GM21515 (cell line): ENCODE measurements around the gene HSF2.
"Not testable (repeated sequence)": the region's sequence is repeated elsewhere in the genome, so short reads cannot be mapped to it uniquely, and the experiment has no call there.

Experiments used
- ATAC-seq: cut with Tn5 transposase; IDR thresholded peaks from one replicate; pipeline ENCODE4 v1.9.1; 2021; ENCODE audit not compliant: unreplicated experiment

HSF2 gene

DNA sequence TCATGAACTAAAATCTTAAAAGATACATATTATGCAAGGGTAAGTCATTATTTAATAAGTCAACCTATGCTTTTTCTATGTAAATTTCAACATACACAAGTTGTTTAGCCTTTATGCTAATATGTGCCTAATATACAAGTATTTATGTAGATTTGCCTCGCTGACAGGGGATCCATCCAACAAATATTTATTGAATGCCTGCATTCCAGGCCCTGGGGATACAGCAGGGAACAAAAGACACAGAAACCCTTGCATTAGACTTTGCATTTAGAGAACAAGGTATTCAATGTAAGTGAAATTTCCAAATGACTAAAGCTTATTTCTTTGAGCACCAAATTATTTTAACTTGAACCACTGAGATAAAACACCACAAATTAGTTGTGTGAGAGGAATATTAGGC, 53.1 kb downstream of the HSF2 start:
- ATAC-seq, result no peak

DNA sequence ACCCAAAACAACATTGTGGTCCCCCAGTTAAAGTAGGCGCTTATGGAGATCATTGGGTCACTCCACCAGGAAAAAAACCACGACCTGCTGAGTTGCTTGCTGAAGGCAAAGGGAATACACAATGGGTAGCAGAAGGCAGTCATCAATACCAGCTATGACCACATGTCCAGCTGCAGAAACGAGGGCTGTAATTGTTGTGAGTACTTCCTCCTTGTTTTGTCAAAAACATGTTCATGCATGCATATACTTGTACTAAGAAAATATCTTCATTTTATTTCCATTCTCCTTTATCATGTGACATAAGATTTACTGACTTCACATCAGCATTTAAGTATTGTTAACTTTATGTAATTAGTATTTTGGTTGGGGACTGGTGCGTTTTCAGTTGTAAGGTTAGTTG, 55.2 kb downstream of the HSF2 start:
- no peak for ATAC-seq

DNA sequence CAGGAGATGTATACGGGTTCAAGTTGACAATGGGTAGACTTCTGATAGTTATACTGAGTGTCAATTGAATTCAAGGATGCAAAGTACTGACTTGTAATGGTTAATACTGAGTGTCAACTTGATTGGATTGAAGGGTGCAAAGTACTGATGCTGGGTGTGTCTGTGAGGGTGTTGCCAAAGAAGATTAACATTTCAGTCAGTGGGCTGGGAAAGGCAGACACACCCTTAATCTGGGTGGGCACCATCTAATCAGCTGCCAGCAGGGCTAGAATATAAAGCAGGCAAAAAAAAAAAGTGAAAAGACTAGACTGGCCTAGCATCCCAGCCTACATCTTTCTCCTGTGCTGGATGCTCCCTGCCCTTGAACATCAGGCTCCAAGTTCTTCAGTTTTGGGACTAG, 55.7 kb downstream of the HSF2 start:
- ATAC-seq, result not testable (repeated sequence)

DNA sequence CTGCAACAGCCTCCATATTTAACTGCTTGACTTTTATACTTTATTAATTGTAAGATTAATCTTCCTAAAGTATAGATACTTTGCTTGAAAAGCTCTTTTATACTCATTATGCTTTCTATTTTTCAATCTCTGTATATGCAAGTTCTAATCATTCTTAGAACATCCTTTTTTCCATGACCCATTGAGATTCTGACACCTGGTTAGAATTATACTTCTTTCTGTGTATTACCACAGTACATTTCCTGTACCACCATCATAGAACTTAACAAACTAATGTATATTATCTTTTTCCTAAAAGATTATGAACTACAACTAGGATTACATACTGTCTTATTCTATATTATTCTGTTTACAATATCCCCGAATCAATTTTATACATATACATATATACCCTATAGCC, 58.6 kb downstream of the HSF2 start:
- ATAC-seq, result no peak

DNA sequence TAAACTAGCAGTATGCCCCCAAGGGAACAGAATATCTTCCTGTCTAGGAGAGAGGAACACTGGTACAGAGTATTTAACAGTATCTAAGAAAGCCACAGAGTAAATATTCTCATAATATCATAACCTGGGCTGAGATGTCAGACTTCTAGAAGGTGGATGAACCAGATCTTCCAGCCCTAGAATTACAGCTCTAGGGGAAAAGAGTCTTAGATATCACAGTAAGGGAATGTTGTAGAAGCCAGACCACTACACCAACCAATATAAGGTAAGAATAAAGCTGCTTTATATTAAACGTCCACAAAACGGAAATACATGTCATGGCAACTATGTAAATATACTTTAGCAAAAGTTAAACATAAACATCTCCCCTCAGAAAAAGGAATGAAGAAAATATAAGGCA, 59.8 kb downstream of the HSF2 start:
- ATAC-seq, result no peak

DNA sequence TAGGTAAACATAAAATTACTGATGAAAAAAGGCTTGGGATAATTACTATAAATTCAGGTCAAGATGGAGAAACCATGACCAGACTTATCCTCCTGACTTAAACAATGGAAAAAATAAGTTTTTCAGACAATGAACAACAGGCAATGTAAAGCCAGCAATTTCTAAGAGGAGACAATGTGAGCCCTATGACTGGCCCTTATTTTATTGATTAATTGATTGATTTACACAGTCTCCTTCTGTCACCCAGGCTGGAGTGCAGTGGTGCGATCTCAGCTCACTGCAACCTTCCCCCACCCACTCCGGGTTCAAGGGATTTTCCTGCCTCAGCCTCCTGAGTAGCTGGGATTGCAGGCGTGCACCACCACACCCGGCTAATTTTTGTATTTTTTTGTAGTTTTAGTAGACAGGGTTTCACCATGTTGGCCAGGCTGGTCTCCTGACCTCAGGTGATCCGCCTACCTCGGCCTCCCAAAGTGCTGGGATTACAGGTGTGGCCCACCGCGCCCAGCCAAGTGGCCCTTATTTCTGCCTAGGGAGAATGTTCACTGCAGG, 60.5 kb downstream of the HSF2 start:
- not testable (repeated sequence) for ATAC-seq

DNA sequence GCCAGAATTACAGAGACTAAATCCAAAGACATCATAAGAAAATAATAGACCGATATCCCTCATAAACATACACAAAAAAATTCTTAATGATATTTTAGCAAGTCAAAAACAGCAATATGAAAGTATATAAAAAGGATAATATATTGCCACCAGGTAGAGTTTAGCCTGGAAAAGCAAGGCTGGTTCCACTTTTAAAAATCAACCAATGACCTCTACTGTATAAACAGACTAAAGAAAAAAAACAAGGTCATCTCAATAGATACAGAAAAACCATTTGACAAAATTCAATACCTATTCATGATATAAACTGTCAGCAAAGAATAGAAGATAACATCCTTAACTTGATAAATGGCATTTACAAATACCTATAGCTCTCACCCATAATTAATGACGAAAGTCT, 62.4 kb downstream of the HSF2 start:
- ATAC-seq, result no peak

DNA sequence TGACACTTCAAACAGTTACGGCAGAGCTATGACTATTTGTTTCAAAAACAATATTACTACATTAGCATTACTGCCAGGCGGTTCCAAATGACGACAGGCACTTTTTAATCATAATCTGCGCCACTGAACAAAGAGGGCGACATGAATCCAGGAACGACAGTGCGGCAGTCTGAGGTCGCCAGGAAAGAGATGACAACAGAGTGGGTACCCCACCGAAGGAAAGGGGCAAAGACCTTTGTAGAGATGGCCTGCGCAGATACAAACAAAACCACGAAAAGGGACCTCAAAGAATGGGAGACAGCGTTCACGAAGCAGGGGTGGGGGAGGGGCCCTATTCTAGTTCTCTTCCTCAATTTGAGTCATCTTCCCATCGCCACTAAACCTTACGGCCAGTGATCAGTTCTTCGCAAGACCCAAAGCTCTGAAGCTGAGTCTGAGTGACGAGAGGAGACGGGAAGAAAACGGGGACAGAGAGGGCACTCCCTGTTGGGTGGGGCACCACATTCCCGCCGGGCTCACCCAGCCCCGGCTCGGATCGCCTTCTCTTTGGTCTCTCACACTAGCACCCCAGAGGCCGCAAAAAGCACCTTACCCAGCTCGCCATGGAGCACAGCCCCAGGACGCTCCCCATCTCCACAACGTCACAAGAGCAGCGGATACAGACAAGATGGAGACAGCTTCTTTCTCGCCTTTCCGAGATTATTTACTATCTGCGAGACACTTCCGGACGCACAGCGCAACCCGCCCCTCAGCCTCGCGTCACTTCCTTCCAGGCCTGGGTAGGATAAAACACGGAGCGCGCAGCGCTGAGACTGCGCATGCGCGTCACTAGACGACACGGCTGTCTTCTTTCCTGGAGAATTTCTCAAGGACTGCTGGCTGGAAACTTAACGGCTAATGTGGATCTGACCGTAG, 71.9 kb downstream of the HSF2 start, which contains the start of gene SERINC1:
SERINC1 (minus strand) TSS at position 701 of the 915 bp plus-strand sequence; CDS start at position 631, 70 bp downstream.
- ATAC-seq, result peak; percentile 99

DNA sequence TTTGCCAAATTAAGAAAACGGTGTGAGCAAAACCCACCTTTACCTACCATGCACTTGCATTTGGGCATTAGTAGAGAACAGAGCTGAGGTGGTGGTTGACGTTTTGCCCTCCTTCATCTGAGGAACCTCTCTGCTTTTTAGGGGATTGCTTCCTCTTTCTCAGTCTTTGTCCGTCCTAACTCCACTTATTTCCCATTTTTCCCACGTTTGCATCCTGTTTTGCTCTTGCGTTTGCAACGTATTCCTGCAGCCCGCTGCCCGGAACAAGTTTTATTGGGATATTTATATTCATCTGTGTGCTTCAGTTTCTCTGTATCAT, 72.5 kb downstream of the HSF2 start:
- ATAC-seq, result peak; percentile 54

DNA sequence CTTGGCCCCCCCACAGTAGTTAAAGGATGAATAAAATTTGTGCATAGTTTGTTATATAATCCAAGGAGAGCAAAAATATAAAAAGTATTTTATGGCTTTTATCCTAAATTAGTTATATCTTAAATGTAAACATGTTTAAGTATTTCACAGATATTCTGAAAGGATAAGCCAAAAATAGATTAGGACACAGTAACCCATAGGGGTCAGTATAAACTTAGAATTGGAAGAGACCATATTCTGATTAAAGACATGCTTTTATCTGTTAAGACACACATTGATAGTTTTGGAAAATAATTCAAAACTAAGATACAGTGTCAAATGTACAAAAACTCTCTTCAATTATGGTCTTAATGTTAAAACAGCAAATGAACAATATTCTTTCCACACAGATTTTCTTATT, 76.7 kb downstream of the HSF2 start:
- ATAC-seq, result no peak

DNA sequence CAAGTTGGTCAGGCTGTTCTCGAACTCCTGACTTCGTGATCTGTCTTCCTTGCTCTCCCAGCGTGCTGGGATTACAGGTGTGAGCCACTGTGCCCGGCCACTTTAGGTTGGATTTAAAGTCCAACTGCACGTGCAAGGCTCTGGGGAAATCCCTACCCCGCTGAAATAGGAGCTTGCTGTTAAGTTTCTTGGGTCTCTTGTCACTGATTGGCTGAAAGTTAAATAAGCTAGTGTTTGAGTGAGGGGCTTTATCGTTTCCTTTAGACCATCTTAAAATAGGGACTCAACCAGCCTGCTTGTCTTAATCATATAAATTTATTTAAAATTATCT, 83.3 kb downstream of the HSF2 start:
- ATAC-seq, result no peak
